ENCODE data around the gene STPG4.
"Not testable (repeated sequence)": the region's sequence is repeated elsewhere in the genome, so short reads cannot be mapped to it uniquely, and the experiment has no call there.

The STPG4 gene

GRCh38 chr2:47112665-47113435, 42.3 kb downstream of the STPG4 start:
- ChIA-PET POLR2A (no interaction called here), CTCF (interaction anchor here (1.6 kb wide), 1 partner anchor 19 kb away, joined by 6 read pairs; no protein-coding TSS in a partner anchor)
- TF ChIP-seq CTCF (IDR thresholded peaks at IDR 0.05; ENCODE audit: insufficient read depth, low read length, missing control alignments): no peak
- no peak overlapping the region for H3K4me3 ChIP-seq (ENCODE audit: low read depth, low read length)
- DNase-seq (ENCODE audit: low read depth, low spot score): no peak

DNA sequence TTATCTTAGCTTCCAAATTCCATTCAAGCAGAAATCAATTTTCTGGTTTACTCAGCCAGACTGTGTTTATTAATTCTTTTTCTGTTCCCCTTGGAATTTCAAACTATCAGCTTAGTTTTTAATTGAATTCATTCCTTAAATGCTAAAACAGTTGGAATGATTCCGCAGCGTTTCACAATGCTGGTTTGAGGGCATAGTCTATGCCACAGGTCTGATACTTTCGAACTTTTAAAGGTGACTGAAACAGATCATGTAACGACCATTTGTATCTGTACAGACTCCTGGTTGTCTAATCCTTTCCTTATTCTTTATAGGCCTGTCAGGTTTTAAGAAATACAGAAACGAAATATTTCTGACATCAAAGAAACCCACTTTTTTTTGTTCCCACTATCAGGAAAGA, 45.4 kb downstream of the STPG4 start:
- POLR2A ChIA-PET: interaction anchor here (1.6 kb wide), 1 partner anchor 11 kb away, joined by 4 read pairs; no protein-coding TSS in a partner anchor
- CTCF ChIA-PET: no interaction called here
- TF ChIP-seq CTCF (IDR thresholded peaks at IDR 0.05; ENCODE audit: insufficient read depth, low read length, missing control alignments): no peak
- no peak overlapping the region for H3K4me3 ChIP-seq (ENCODE audit: low read depth, low read length)
- no peak for DNase-seq (ENCODE audit: low read depth, low spot score)

- DNase-seq (ENCODE audit: low read depth, low spot score): no peak
Observed at GRCh38 chr2:47109007-47109375, 46.1 kb downstream of the STPG4 start.

GRCh38 chr2:47108267-47109006, 46.7 kb downstream of the STPG4 start:
- CTCF ChIA-PET; H3K4me3 ChIP-seq (ENCODE audit: low read depth, low read length); DNase-seq (ENCODE audit: low read depth, low spot score): not testable (repeated sequence)
- POLR2A ChIA-PET: interaction anchor here (1.6 kb wide), 1 partner anchor 12 kb away, joined by 4 read pairs; no protein-coding TSS in a partner anchor

More at GRCh38 chr2:47109007-47109375, 46.1 kb downstream of the STPG4 start:
- ChIA-PET POLR2A (interaction anchor here (1.6 kb wide), 1 partner anchor 12 kb away, joined by 4 read pairs; no protein-coding TSS in a partner anchor), CTCF (no interaction called here)
- no peak overlapping the region for H3K4me3 ChIP-seq (ENCODE audit: low read depth, low read length)
- no peak for TF ChIP-seq CTCF (IDR thresholded peaks at IDR 0.05; ENCODE audit: insufficient read depth, low read length, missing control alignments)

- H3K4me3 ChIP-seq (ENCODE audit: low read depth, low read length); DNase-seq (ENCODE audit: low read depth, low spot score); CTCF ChIA-PET; POLR2A ChIA-PET: not testable (repeated sequence)
Observed at GRCh38 chr2:47107201-47107600, 47.9 kb downstream of the STPG4 start.

DNA sequence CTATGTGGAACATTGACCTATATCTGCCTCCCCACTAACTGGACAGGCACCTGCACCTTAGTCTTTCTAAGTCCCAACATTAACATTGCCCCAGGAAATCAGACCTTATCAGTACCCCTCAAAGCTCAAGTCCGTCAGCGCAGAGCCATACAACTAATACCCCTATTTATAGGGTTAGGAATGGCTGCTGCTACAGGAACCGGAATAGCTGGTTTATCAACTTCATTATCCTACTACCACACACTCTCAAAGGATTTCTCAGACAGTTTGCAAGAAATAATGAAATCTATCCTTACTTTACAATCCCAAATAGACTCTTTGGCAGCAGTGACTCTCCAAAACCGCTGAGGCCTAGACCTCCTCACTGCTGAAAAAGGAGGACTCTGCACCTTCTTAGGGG, 48.9 kb downstream of the STPG4 start:
- POLR2A ChIA-PET; H3K4me3 ChIP-seq (ENCODE audit: low read depth, low read length); CTCF ChIA-PET; DNase-seq (ENCODE audit: low read depth, low spot score): not testable (repeated sequence)

- H3K4me3 ChIP-seq (ENCODE audit: low read depth, low read length); POLR2A ChIA-PET; CTCF ChIA-PET; DNase-seq (ENCODE audit: low read depth, low spot score): not testable (repeated sequence)
Observed at GRCh38 chr2:47099712-47100111, 55.4 kb downstream of the STPG4 start.

GRCh38 chr2:47098953-47099352, 56.2 kb downstream of the STPG4 start:
- no peak for TF ChIP-seq CTCF (IDR thresholded peaks at IDR 0.05; ENCODE audit: insufficient read depth, low read length, missing control alignments)
- POLR2A ChIA-PET: no interaction called here
- no peak overlapping the region for H3K4me3 ChIP-seq (ENCODE audit: low read depth, low read length)
- CTCF ChIA-PET: no interaction called here
- no peak for DNase-seq (ENCODE audit: low read depth, low spot score)

All from AG04449 (cell line).